Measurements from ENCODE around the gene C2CD2. TPM values are rescaled to one million over a fixed set of nuclear protein-coding genes. Genes with fewer than 3 reads are reported as not detected.
A peak's percentile ranks its signal among the peaks of the same experiment; 100 is the strongest.

C2CD2 gene
- total RNA-seq: 10 to 100 TPM in 1 of 6 experiments, 1 to 10 TPM in 5; 7.3 to 11.4 (median 8.3) TPM
- long read RNA-seq: 0 reads

GRCh38 chr21:41953831-41954653 is at the start of gene C2CD2:
Gene C2CD2, minus strand, starts transcription at chr21:41954018. Its CDS starts 370 bp downstream, at chr21:41953648.
- H3K36me3 ChIP-seq: no peaks in the 10 kb centered on the region
- 31% methylated on average over 4 of the region's 85 CpGs for WGBS (ENCODE audit: insufficient coverage, low coverage, low lambda C conversion rate, missing lambda C conversion rate)
- intact Hi-C loops (cut with DNase I): no loop called here
- peaks cover 0 to 8% (median 0%) of the 10 kb centered on the region in 4 donors for H3K4me1 ChIP-seq
- TF ChIP-seq CTCF (IDR thresholded peaks at IDR 0.05) (no peak), POLR2A (IDR thresholded peaks at IDR 0.05) (peak; percentile 70)
- H3K27ac ChIP-seq: peak within 1 kb of the TSS; percentile 26 to 67 (median 51)
- no peaks in the 10 kb centered on the region for H3K9me3 ChIP-seq
- ATAC-seq (peak; percentile 75 to 87 (median 82)), DNase-seq (peak; percentile 74 to 84 (median 82))
- no peaks in the 10 kb centered on the region for H3K27me3 ChIP-seq
- peak within 1 kb of the TSS; percentile 66 to 86 (median 68) for H3K4me3 ChIP-seq

GRCh38 chr21:42003051-42003461 is 49.2 kb upstream of the C2CD2 start:
- peaks cover 0 to 8% (median 2%) of the 10 kb centered on the region in 4 donors for H3K36me3 ChIP-seq
- intact Hi-C loops (cut with DNase I): no loop called here
- H3K4me1 ChIP-seq: no peaks in the 10 kb centered on the region
- DNase-seq: no peak
- WGBS (ENCODE audit: insufficient coverage, low coverage, low lambda C conversion rate, missing lambda C conversion rate): 63% methylated on average over 4 of the region's 4 CpGs
- no peaks in the 10 kb centered on the region for H3K27me3 ChIP-seq
- no peak overlapping the region for H3K4me3 ChIP-seq
- TF ChIP-seq POLR2A (IDR thresholded peaks at IDR 0.05): no peak
- no peak for TF ChIP-seq CTCF (IDR thresholded peaks at IDR 0.05)
- ATAC-seq: no peak
- no peaks in the 10 kb centered on the region for H3K9me3 ChIP-seq
- H3K27ac ChIP-seq: no peak overlapping the region

- Histone ChIP-seq H3K27me3 (no peaks in the 10 kb centered on the region), H3K4me1 (no peaks in the 10 kb centered on the region), H3K27ac (no peak overlapping the region), H3K4me3 (no peak overlapping the region), H3K9me3 (no peaks in the 10 kb centered on the region), H3K36me3 (peaks cover 0 to 4% (median 2%) of the 10 kb centered on the region in 4 donors)
- no peak for DNase-seq
- TF ChIP-seq POLR2A (IDR thresholded peaks at IDR 0.05) (no peak), CTCF (IDR thresholded peaks at IDR 0.05) (no peak)
- intact Hi-C loops (cut with DNase I): no loop called here
- 80% methylated on average over 9 of the region's 14 CpGs for WGBS (ENCODE audit: insufficient coverage, low coverage, low lambda C conversion rate, missing lambda C conversion rate)
- no peak for ATAC-seq
These were observed 48.7 kb upstream of the C2CD2 start for GRCh38 chr21:42002421-42002958.

- no peaks in the 10 kb centered on the region for H3K4me1 ChIP-seq
- intact Hi-C loops (cut with DNase I): no loop called here
- H3K27me3 ChIP-seq: no peaks in the 10 kb centered on the region
- H3K36me3 ChIP-seq: peaks cover 0 to 4% (median 2%) of the 10 kb centered on the region in 4 donors
- no peaks in the 10 kb centered on the region for H3K9me3 ChIP-seq
- TF ChIP-seq POLR2A (IDR thresholded peaks at IDR 0.05): no peak
- no peak for TF ChIP-seq CTCF (IDR thresholded peaks at IDR 0.05)
- H3K27ac ChIP-seq: no peak overlapping the region
- ATAC-seq (no peak), DNase-seq (no peak)
- no peak overlapping the region for H3K4me3 ChIP-seq
- WGBS (ENCODE audit: insufficient coverage, low coverage, low lambda C conversion rate, missing lambda C conversion rate): 80% methylated on average over 2 of the region's 2 CpGs
These were observed 48.0 kb upstream of the C2CD2 start for GRCh38 chr21:42001781-42002180.

Data from right lobe of liver (tissue), 6 donors.